HG02763 (cell line): Measurements from ENCODE around the gene ANGPTL2.

Source experiments
- ATAC-seq: cut with Tn5 transposase; IDR thresholded peaks from one replicate; pipeline ENCODE4 v1.9.1; 2021; ENCODE audit warnings: mild to moderate bottlenecking, moderate library complexity; ENCODE audit not compliant: unreplicated experiment

Gene ANGPTL2

DNA sequence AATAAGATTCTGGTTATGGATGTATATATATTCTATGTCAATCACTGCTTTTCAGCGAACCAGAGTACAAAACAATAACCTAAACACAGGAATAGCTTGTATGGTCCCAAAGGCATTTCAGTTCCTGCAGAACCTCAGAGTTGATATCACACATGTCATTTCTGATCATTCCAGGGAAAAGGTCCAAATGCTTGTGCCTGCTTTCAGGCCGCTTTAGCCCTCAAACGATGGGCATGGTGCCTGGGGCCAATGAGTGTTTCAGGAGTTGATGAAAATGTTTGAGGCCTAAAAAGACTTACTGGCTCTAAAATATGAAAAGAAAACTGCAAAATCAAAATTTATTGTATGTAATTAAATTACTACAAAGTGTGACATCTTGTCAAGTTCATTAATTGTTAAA is 22.8 kb downstream of the ANGPTL2 start:
- ATAC-seq, result no peak

DNA sequence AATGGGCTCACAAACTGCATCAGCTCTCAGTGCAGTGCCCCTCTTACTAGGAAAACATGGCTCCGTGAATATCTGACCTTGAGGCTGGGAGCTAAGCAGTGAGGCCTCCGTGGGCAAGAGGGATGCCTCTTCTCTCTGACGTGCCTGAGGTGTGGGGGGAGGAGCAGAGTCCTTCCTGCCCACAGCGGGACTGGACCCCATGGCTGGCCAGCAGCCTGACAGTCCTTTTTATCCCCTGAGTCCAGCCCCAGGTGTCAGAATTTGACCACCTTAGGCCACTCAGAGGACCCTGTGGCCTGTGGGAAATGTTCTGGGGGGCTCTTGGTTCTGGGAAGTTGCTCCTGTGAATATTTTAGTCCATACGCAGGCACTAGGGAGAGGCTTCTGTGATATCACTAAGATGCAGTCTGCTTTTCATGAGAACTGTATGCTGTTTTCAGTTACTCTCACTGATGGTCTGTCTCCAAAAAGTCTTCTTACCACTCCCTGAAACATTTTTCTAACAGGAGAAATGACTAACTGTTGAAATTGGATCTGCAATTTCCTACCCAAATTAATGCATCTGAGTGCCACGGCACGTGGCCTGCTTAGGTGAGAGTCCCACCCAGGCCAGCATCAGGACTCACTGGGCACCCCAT is 23.4 kb downstream of the ANGPTL2 start:
- ATAC-seq, result no peak

DNA sequence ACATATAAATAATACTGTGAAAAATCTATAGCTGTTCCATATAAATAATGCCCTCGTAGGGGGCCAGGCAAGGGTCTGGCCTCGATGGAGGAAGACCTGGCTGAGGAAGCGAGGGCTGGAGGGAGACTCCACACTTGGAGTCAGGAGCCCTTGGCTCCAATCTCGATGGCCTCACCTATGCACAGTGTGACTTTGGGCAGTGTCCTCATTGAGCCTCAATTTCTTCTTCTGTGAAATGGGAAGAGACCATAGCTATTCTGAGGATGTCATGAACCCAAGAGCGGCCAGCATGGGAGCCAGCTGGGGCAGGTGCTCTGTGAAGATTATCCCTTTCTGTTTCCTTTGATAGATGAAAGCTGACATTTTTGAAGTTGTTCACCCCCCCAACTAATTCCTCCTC is 24.8 kb downstream of the ANGPTL2 start:
- ATAC-seq, result no peak

DNA sequence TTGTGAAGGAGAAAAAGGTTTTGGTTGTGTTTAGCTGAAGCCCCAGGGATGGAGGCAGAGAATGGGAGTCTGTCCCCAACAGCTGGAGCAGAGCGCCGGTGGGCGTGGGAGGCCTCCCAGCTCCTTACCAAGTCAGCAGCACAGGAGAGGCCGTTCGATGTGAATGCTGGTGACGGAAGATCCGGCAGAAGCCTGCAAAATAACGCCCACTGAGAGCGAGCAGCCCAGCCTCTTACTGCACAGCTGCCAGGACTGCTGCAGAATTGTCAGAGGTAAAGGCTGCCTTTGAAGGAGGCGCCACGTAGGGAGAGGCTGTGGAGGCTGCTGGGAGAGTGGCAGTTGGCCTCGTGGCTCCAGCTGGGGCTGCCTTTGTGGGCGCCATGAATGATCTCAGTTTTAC is 26.2 kb downstream of the ANGPTL2 start:
- no peak for ATAC-seq

DNA sequence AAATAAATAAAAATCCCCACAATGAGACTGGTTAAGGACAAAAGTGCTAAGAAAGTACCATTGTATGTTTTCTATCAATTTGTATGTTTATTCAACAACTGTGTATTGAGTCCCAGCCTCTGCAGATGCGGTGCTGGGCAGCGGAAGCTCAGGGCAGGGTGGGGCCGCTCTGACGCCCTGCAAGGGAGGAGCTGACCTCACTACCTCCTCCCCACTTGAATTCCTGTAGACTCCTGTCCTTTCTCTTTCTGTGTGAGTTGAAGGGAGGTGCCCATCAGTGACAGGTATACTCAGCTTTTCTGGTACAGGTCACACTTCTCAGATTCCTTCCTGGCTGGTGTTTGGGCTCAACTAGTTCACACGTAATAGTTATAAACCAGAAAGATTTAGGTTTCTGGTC is 27.0 kb downstream of the ANGPTL2 start:
- no peak for ATAC-seq

DNA sequence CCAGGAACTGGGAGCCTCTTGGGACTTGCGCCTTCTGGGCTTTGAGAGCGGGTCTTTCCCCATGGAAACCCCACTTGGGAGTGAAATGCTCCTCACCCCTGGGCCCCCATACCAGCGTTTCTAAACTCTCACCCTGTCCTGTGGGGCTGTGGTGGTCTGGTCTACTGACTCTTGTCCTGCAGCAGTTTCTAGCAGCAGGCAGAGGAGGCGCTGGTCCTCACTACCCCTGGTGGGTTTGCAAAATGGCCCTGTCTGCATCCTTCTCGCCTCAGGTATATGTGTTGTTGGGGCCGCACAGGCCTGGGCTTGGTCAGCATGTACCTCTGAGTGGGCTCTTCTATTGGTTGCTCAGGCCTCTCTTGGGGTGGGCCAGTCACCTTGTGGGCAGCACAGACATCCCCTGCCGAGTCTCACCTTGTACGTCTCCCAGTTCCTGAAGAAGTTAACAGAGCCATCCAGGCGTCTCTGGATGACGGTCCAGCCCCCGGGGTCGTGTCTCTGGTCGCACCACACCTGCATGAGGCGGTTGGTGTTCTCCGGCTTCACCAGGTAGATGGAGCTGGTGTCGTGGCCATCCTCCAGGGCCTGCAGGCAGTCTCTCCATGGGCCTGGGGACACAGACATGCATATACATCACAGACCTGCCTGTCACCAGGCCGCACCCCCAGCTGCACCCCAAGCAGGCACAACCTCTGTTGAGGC is 29.0 kb downstream of the ANGPTL2 start:
- no peak for ATAC-seq

DNA sequence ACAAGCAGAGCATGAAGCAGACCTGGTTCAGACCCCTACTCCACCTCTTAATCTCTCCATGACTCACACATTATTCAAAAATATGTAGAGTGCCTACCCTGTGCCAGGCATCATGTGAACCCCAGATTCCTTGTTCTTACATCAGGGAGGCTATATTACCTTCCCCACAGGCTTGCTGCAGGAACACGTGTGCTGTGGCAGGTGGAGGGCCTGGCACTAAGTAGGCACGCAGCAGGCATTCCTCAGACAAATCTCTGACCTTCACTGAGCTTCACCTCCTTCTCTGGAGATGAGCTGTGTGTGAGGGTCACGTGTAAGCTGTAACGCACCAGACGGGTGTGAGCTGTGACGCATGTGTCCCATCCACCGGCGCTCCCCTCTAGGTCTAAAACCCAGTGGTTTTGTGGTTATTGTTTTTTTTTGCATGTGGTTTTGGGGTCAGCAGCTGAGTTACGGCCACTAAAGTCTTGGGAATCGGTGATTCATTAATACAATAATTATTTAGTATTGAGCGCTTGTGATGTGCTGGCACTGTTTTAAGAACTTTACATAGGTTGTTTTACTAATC is 30.3 kb downstream of the ANGPTL2 start:
- no peak for ATAC-seq

DNA sequence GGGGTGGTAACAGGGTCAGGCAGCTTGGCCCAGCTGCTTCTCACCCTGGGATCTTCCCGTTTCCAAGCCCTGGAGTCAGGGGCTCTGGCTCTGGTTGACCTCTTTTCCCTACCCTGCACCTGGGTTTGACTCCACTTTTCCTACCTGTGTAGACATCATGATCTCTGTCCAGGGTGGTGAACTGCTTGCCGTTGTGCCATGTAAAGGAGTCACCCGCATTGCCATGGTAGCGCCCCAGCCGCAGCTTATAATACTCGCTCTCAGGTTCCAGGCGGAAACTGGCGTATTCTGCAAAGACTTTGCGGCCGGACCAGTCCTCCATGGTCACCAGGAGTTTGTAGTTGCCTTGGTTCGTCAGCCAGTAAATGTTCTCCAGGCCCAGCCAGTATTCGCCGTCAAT is 30.9 kb downstream of the ANGPTL2 start:
- no peak for ATAC-seq

DNA sequence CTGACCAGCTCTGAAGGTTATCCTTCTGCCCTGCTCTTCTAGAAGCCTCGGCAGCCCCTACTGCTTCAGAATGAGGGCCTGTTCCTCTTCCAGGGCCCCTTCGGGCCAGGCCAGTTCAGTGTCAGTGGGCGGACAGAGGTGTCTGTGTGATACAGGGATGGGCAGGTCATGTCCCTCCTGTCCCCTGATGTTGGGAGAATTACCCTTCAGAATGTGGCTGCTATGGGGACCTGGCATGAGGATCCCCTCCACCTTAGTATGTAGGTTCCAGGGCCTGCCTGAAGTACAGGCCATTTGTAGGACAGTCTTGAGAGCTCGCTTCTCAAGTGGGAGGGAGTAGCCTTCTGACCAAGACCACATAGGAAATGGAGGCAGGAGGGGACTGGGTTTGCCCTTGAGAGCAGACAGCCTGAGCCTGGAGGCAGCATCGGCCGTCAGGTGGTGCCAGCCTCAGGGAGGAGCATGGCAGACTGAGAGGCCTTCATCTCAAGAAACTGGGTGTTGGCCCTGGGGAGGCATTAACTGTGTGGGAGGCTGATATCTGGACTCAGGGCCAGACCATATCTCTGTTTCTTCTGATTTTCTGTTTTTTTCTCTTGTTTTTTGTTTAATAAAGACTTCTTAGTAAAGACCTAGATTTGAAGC is 32.0 kb downstream of the ANGPTL2 start:
- ATAC-seq, result no peak

DNA sequence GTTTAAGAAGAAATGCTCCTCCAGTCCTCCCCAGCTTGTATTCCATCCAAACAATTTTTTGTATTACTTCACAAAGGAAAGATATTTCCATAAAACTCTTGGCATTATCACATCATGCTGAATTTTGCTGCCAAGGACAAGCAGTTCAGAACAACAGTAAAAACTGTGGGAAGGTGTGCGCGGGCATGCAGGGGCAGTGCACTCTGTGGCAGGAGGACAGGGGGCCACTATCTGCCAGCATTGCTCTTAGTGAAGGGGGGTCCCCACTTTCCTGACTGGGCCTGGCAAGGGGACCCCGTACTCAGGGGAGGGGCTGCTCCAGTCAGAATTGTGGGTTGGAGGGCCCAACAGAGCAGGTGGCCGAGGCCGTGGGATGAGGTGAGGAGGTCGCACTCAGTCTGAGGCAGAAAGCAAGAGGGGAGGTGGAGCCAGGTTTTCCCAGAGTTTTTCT is 32.8 kb downstream of the ANGPTL2 start:
- ATAC-seq, result no peak

DNA sequence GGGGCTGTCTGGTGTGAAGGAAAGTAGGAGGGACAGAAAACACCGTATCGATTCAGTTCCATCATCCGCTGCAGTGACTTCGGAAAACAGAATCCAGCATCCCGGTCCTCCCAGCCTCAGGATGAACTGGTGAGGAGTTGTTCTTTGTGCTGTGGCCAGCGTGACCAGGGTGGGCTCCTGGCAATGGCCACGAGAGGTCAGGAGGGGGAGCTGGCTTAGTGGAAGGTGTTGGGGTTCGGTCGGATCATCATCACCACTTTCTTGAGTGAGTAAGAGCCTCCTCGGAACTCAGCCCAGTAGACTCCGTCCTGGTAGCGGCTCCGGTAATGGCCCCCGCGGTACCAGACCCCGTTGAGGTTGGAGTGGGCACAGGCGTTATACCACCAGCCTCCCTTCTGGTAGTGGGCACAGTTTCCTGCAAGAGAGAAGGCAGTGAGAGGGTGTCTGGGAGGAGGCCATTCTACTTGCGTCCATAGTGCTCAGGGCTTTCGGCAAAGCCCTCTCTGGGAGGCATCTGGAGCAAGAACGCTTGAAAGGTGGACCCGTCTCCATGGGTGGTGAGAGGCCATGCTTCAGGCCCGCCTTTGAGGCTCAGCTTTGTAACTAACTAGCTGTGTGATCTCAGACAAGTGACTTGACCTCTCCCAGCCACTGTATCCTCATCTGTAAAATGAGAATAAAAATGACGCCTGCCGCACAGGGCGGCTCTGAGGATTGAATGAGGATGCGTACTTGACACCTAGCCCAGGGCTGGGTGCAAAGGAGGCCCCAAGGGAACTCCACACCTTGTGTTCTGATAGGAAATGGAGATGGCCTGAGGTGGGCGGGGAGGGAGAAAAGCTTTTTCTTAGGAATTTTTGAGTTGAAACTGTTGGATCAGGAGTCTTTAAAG is 33.5 kb downstream of the ANGPTL2 start:
- ATAC-seq, result no peak

DNA sequence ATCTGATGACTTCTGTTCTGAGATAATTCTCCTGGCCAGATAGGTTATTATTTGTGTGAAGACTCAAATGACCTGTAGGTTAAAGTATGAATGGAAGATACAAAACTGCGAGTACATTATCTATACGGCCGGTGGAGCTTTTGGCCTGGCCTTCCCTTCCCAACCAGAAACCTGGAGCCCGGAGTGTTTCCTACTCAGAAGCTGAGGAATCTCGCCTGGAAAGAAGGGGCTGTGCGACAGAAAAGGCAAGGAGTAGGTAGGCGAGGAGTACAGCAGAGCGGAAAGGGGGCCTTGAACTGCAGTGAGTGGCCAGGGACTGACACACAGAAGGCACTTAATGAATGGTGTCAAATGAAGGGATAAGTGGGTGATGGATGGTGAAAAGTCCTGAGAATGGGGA is 34.6 kb downstream of the ANGPTL2 start:
- ATAC-seq, result no peak

DNA sequence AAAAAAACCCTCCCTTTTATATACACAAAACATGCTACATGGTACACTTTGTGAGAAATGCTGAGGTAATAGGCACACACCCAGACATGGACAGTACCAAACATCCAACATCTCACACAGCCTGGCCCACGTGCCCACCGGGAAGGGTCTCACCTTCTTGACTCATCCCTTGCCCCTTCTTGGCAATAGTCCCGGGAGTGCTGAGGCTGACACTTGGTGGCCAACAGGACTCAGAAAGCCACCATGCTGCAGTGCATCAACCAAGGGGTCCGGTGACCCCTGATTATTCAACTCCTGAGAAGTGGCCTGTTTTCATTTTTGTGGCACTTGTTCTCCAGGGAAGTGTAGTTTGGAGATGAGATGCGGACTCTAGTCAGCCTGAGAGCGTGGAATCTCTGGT is 35.0 kb downstream of the ANGPTL2 start:
- no peak for ATAC-seq

DNA sequence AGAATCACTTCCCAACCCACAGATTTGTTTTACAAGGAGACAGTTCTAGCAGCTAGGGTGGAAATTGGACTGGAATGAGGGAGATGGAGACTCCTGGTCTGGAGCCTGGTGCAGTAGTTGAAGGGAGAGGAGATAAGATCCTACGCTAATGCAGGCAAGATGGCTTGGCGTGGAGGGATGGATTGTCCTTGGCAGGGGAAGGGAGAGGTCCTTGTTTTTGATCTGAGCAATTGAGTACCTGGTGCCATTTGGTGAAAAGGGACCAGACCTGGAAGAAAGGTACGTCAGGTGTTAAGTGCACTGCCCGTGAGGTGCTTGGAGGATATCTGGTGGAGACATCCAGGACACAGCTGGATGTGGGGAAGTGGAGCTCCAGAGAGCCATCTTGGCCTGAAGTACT is 35.7 kb downstream of the ANGPTL2 start:
- ATAC-seq, result no peak

DNA sequence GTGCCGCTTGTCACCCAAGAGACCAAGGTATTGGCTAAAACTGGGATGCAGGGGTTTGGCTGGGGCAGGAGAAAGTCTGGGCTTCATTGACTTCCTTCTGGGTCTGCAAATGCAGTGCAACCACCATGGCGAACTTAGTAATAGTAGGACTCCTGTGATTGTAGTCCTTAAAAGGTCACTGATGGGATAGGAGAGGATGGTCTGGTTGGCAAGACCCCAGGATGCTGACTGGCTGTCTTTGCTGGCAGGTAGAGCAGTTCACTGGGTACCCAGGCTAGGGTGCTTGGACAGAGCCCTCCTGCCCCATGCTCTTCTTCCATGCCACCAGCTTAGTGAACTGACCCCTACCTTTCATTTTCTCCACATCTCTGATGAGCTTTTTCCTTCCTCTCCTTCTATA is 37.2 kb downstream of the ANGPTL2 start:
- no peak for ATAC-seq

DNA sequence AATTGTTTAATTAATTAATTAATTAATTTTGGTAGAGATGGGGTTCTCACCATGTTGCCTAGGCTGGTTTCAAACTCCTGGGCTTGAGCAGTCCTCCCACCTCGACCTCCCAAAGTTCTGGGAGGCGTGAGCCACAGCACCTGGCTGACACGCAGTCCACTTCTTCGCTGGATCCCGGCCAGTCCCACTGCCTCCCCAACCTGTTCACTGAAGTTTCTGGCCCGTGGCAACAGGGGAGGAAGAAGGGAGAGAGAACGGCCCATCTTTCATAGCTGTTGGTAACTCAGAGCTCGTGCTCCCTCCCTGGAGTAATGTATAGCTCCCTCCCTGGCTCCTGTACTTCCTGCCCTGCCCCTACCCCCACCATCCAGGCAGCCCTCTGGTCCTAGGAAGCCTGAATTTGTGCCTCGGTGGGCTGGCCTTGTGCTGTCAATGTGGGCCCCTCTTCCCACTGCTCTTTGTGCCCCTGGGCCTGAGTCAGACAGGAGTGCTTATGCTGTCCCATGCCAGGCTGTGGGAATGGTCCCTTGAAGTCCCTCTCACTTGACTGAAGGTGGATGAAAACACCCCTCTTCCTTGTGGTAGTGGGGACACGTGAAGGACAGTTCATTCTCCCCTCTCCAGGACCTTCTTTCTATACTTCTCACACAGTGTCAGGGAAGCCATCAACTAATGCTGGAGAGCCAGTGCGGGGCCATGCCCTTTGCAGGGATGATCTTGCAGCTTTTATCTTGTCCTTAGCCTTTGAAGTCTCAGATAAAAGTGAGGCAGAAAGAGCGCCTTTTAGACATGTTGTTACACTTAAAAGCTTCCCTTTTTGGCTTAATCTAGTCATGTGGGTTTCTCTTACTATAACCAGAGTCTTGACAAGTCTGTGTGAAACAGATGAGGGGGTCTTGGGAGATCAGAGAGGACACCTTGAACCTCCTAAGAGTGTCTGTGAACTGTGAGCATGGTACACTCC is 38.1 kb downstream of the ANGPTL2 start:
- no peak for ATAC-seq

DNA sequence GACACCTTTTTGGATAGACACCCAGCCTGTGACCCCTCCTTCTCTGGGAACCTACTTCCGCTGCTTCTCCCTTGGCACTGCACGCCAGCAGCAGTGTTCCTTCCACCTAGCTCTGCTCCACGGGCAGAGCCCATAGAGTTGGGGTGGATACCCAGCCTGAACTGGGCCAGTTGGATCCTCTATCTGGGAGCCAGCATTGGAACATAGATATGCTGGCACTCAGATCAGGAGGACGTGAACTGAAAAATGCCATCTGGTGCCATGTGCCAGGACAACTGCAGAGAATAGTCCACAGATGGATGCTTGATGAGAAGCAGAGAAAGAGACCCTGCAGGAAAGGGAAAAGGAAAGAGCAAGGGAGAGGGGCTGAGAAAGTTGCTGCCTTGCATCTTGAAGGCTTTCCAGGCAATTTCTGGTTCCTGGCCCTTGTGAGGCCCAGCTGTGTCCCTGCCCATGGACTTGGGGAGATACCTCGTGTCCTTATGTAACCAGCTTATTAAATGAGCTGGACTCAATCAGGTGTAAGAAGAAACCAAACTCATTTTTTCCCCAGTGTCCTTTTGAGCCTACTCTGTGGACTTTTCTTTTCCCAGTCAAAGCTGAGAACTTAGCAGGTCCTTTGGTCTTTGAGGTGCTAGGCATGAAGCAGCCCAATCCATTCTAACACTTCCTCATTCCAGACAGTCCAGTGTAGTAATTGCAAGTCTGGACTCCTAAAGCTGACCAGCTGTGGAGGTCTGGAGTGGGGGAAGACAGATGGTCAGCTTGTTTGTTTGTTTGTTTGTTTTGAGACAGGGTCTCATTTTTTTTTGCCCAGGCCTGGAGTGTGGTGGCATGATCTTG is 39.1 kb downstream of the ANGPTL2 start:
- no peak for ATAC-seq

DNA sequence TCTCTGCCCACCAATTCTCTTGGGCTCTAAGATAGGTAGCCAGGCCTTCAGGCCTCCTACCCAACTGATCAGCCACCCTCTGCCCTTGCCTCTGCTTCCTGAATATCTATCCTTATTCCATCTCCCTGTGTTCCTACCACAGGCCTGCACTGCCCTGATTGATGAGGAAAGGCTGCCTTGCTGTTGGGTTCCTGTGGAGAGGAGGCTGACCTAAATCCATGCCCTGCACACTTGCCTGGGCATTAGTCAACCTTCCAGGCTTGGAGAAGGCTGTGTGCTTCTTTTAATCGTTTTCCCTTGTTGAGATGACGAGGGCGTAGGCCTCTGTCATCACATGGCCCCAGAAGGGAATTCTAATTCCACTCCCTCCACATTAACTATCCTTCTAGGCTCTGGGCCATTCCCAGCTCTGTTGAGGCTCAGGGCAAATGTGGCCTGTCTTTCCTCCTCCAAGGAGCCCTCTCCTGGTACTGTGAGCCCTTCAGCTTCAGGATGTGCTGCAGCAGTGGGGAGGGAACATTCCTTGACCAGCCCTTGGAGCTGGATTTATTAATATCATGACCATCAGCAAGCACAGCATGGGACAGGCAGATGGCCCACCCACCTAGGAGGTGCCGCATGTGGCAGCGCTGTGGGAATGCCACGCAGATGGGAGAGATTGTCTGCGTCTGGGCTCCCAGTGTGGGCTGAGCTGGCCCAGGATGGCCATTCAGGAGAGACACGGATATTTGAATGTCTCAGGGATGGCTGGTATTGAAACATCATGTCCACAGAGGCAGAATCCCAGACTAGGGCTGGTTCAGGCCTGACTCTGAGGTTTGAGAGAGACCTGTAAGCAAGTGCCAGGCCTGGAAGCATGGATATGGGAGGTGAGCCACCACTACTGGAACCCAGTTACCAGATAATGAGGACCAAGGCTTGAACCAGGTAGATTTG is 40.9 kb downstream of the ANGPTL2 start:
- no peak for ATAC-seq
